Measurements from ENCODE around the gene KIF1B. TPM values are rescaled to one million over a fixed set of nuclear protein-coding genes. Genes with fewer than 3 reads are reported as not detected.

KIF1B gene
- total and polyA plus RNA-seq, 4 donors: 8.4 to 40.9 (median 8.9) TPM

- no peaks in the 10 kb centered on the region for H3K4me1 ChIP-seq (ENCODE audit: control insufficient read depth in 4 of 4, insufficient read depth in 4 of 4, low read length in 3 of 4)
- WGBS: 86% methylated on average over 3 of the region's 3 CpGs
- no peak overlapping the region for H3K4me3 ChIP-seq (ENCODE audit: low read depth in 1 of 3, low read length in 3 of 3)
- H3K9me3 ChIP-seq (ENCODE audit: control insufficient read depth in 4 of 4, low read length in 3 of 4): no peaks in the 10 kb centered on the region
- no peak overlapping the region for H3K9ac ChIP-seq (ENCODE audit: low read depth in 1 of 2, low read length in 2 of 2)
- DNase-seq (ENCODE audit: low spot score): no peak
- H3K36me3 ChIP-seq (ENCODE audit: control insufficient read depth in 4 of 4, insufficient read depth in 3 of 4, low read depth in 1 of 4, low read length in 3 of 4): peaks cover 0 to 2% (median 0%) of the 10 kb centered on the region in 4 donors
- no peak overlapping the region for H3K27ac ChIP-seq (ENCODE audit: low read depth in 1 of 2, low read length in 2 of 2)
- H3K27me3 ChIP-seq (ENCODE audit: control insufficient read depth in 4 of 4, insufficient read depth in 4 of 4, low read length in 3 of 4): no peaks in the 10 kb centered on the region
- TF ChIP-seq CTCF (IDR thresholded peaks at IDR 0.05; ENCODE audit: low read depth, low read length, missing input control) (no peak), REST (IDR thresholded peaks at IDR 0.05) (no peak), RAD21 (IDR thresholded peaks at IDR 0.05) (no peak), RXRA (IDR thresholded peaks at IDR 0.05) (no peak), EGR1 (IDR thresholded peaks at IDR 0.05; ENCODE audit: low read depth in 2 of 2) (no peak), ZBTB33 (IDR thresholded peaks at IDR 0.05) (no peak), SP1 (IDR thresholded peaks at IDR 0.05) (no peak), GABPA (IDR thresholded peaks at IDR 0.05 in 1 of 2, conservative IDR thresholded peaks at IDR 0.05 in 1 of 2) (no peak), FOXA1 (IDR thresholded peaks at IDR 0.05) (no peak), TAF1 (conservative IDR thresholded peaks at IDR 0.05) (no peak), JUND (IDR thresholded peaks at IDR 0.05) (no peak)
These were observed 35.3 kb downstream of the KIF1B start for GRCh38 chr1:10245674-10246073.

GRCh38 chr1:10249808-10250457 lies 39.6 kb downstream of the KIF1B start:
- H3K27me3 ChIP-seq (ENCODE audit: control insufficient read depth in 4 of 4, insufficient read depth in 4 of 4, low read length in 3 of 4): no peaks in the 10 kb centered on the region
- no peak overlapping the region for H3K4me3 ChIP-seq (ENCODE audit: low read depth in 1 of 3, low read length in 3 of 3)
- peaks cover 0 to 2% (median 0%) of the 10 kb centered on the region in 4 donors for H3K36me3 ChIP-seq (ENCODE audit: control insufficient read depth in 4 of 4, insufficient read depth in 3 of 4, low read depth in 1 of 4, low read length in 3 of 4)
- 97% methylated on average over 12 of the region's 12 CpGs for WGBS
- DNase-seq (ENCODE audit: low spot score): no peak
- H3K9ac ChIP-seq (ENCODE audit: low read depth in 1 of 2, low read length in 2 of 2): no peak overlapping the region
- H3K27ac ChIP-seq (ENCODE audit: low read depth in 1 of 2, low read length in 2 of 2): no peak overlapping the region
- H3K9me3 ChIP-seq (ENCODE audit: control insufficient read depth in 4 of 4, low read length in 3 of 4): no peaks in the 10 kb centered on the region
- H3K4me1 ChIP-seq (ENCODE audit: control insufficient read depth in 4 of 4, insufficient read depth in 4 of 4, low read length in 3 of 4): peaks cover 0 to 2% (median 0%) of the 10 kb centered on the region in 4 donors
- TF ChIP-seq MAX (IDR thresholded peaks at IDR 0.05): no peak
- no peak for TF ChIP-seq YY1 (IDR thresholded peaks at IDR 0.05)
- TF ChIP-seq HNF4G (IDR thresholded peaks at IDR 0.05): no peak
- no peak for TF ChIP-seq EGR1 (IDR thresholded peaks at IDR 0.05; ENCODE audit: low read depth in 2 of 2)
- TF ChIP-seq REST (IDR thresholded peaks at IDR 0.05): no peak
- TF ChIP-seq TAF1 (conservative IDR thresholded peaks at IDR 0.05): no peak
- TF ChIP-seq FOXA2 (IDR thresholded peaks at IDR 0.05): no peak
- TF ChIP-seq HNF4A (conservative IDR thresholded peaks at IDR 0.05): no peak
- no peak for TF ChIP-seq NR2F2 (IDR thresholded peaks at IDR 0.05)
- no peak for TF ChIP-seq JUND (IDR thresholded peaks at IDR 0.05)
- no peak for TF ChIP-seq CTCF (IDR thresholded peaks at IDR 0.05; ENCODE audit: low read depth, low read length, missing input control)
- no peak for TF ChIP-seq RAD21 (IDR thresholded peaks at IDR 0.05)
- no peak for TF ChIP-seq SP1 (IDR thresholded peaks at IDR 0.05)
- TF ChIP-seq ATF3 (IDR thresholded peaks at IDR 0.05): no peak

Data from liver (tissue), 9 donors.